ENCODE measurements around the gene ARSK. TPM values are rescaled to one million over a fixed set of nuclear protein-coding genes. Genes with fewer than 3 reads are reported as not detected.

Gene ARSK
- polyA plus RNA-seq, 4 donors: 0.89 to 7.8 (median 2.3) TPM

- DNase-seq (no peak), FAIRE-seq (no peak)
- WGBS, 3 donors: 83 to 91% (median 91%) methylated on average over 4 of the region's 4 CpGs
- Histone ChIP-seq H3K27ac (ENCODE audit: low read depth in 1 of 3, low read length in 2 of 3) (no peak overlapping the region), H3K27me3 (ENCODE audit: control insufficient read depth in 3 of 3, insufficient read depth in 3 of 3, low read length in 3 of 3) (no peaks in the 10 kb centered on the region), H3K4me3 (ENCODE audit: low read depth in 1 of 3, low read length in 3 of 3) (no peak overlapping the region), H3K9me3 (ENCODE audit: control insufficient read depth in 2 of 2, insufficient read depth in 1 of 2, low read depth in 1 of 2, low read length in 1 of 2) (no peaks in the 10 kb centered on the region), H3K36me3 (ENCODE audit: control insufficient read depth in 3 of 3, insufficient read depth in 2 of 3, low read depth in 1 of 3, low read length in 3 of 3) (no peaks in the 10 kb centered on the region), H3K4me1 (ENCODE audit: control insufficient read depth in 3 of 3, insufficient read depth in 2 of 3, low read depth in 1 of 3, low read length in 2 of 3) (no peaks in the 10 kb centered on the region)
Measured at GRCh38 chr5:95565280-95565920, 10.5 kb downstream of the ARSK start.

- Histone ChIP-seq H3K36me3 (ENCODE audit: control insufficient read depth in 3 of 3, insufficient read depth in 2 of 3, low read depth in 1 of 3, low read length in 3 of 3) (peaks cover 0 to 3% (median 0%) of the 10 kb centered on the region in 3 donors), H3K4me3 (ENCODE audit: low read depth in 1 of 3, low read length in 3 of 3) (no peak overlapping the region), H3K27ac (ENCODE audit: low read depth in 1 of 3, low read length in 2 of 3) (no peak overlapping the region), H3K4me1 (ENCODE audit: control insufficient read depth in 3 of 3, insufficient read depth in 2 of 3, low read depth in 1 of 3, low read length in 2 of 3) (no peaks in the 10 kb centered on the region), H3K27me3 (ENCODE audit: control insufficient read depth in 3 of 3, insufficient read depth in 3 of 3, low read length in 3 of 3) (no peaks in the 10 kb centered on the region), H3K9me3 (ENCODE audit: control insufficient read depth in 2 of 2, insufficient read depth in 1 of 2, low read depth in 1 of 2, low read length in 1 of 2) (no peaks in the 10 kb centered on the region)
- WGBS, 3 donors: 86 to 92% (median 91%) methylated on average over 2 of the region's 2 CpGs
- FAIRE-seq (no peak), DNase-seq (no peak)
Measured at GRCh38 chr5:95572016-95572415, 17.1 kb downstream of the ARSK start.

GRCh38 chr5:95581576-95581975, 26.7 kb downstream of the ARSK start:
- DNase-seq (no peak), FAIRE-seq (no peak)
- no peaks in the 10 kb centered on the region for H3K9me3 ChIP-seq (ENCODE audit: control insufficient read depth in 2 of 2, insufficient read depth in 1 of 2, low read depth in 1 of 2, low read length in 1 of 2)
- H3K36me3 ChIP-seq (ENCODE audit: control insufficient read depth in 3 of 3, insufficient read depth in 2 of 3, low read depth in 1 of 3, low read length in 3 of 3): peaks cover 0 to under 1% (median 0%) of the 10 kb centered on the region in 3 donors
- no peaks in the 10 kb centered on the region for H3K4me1 ChIP-seq (ENCODE audit: control insufficient read depth in 3 of 3, insufficient read depth in 2 of 3, low read depth in 1 of 3, low read length in 2 of 3)
- H3K27ac ChIP-seq (ENCODE audit: low read depth in 1 of 3, low read length in 2 of 3): no peak overlapping the region
- no peaks in the 10 kb centered on the region for H3K27me3 ChIP-seq (ENCODE audit: control insufficient read depth in 3 of 3, insufficient read depth in 3 of 3, low read length in 3 of 3)
- H3K4me3 ChIP-seq (ENCODE audit: low read depth in 1 of 3, low read length in 3 of 3): no peak overlapping the region
- 95 to 96% (median 95%) methylated on average over 2 of the region's 2 CpGs for WGBS, 3 donors

- Histone ChIP-seq H3K4me3 (ENCODE audit: low read depth in 1 of 3, low read length in 3 of 3) (no peak overlapping the region), H3K4me1 (ENCODE audit: control insufficient read depth in 3 of 3, insufficient read depth in 2 of 3, low read depth in 1 of 3, low read length in 2 of 3) (no peaks in the 10 kb centered on the region), H3K36me3 (ENCODE audit: control insufficient read depth in 3 of 3, insufficient read depth in 2 of 3, low read depth in 1 of 3, low read length in 3 of 3) (no peaks in the 10 kb centered on the region), H3K27ac (ENCODE audit: low read depth in 1 of 3, low read length in 2 of 3) (no peak overlapping the region), H3K9me3 (ENCODE audit: control insufficient read depth in 2 of 2, insufficient read depth in 1 of 2, low read depth in 1 of 2, low read length in 1 of 2) (no peaks in the 10 kb centered on the region), H3K27me3 (ENCODE audit: control insufficient read depth in 3 of 3, insufficient read depth in 3 of 3, low read length in 3 of 3) (no peaks in the 10 kb centered on the region)
- 91 to 100% (median 93%) methylated on average over 1 of the region's 1 CpG for WGBS, 3 donors
- no peak for DNase-seq
- no peak for FAIRE-seq
Measured at GRCh38 chr5:95583992-95584391, 29.1 kb downstream of the ARSK start.

GRCh38 chr5:95590880-95591279, 36.0 kb downstream of the ARSK start:
- Histone ChIP-seq H3K27me3 (ENCODE audit: control insufficient read depth in 3 of 3, insufficient read depth in 3 of 3, low read length in 3 of 3) (no peaks in the 10 kb centered on the region), H3K27ac (ENCODE audit: low read depth in 1 of 3, low read length in 2 of 3) (no peak overlapping the region), H3K4me3 (ENCODE audit: low read depth in 1 of 3, low read length in 3 of 3) (no peak overlapping the region), H3K36me3 (ENCODE audit: control insufficient read depth in 3 of 3, insufficient read depth in 2 of 3, low read depth in 1 of 3, low read length in 3 of 3) (no peaks in the 10 kb centered on the region), H3K9me3 (ENCODE audit: control insufficient read depth in 2 of 2, insufficient read depth in 1 of 2, low read depth in 1 of 2, low read length in 1 of 2) (no peaks in the 10 kb centered on the region), H3K4me1 (ENCODE audit: control insufficient read depth in 3 of 3, insufficient read depth in 2 of 3, low read depth in 1 of 3, low read length in 2 of 3) (no peaks in the 10 kb centered on the region)
- FAIRE-seq: no peak
- 72 to 93% (median 81%) methylated on average over 1 of the region's 1 CpG for WGBS, 3 donors
- no peak for DNase-seq

GRCh38 chr5:95591490-95591901, 36.6 kb downstream of the ARSK start:
- WGBS, 3 donors: 82 to 92% (median 84%) methylated on average over 5 of the region's 5 CpGs
- Histone ChIP-seq H3K4me1 (ENCODE audit: control insufficient read depth in 3 of 3, insufficient read depth in 2 of 3, low read depth in 1 of 3, low read length in 2 of 3) (no peaks in the 10 kb centered on the region), H3K27me3 (ENCODE audit: control insufficient read depth in 3 of 3, insufficient read depth in 3 of 3, low read length in 3 of 3) (no peaks in the 10 kb centered on the region), H3K9me3 (ENCODE audit: control insufficient read depth in 2 of 2, insufficient read depth in 1 of 2, low read depth in 1 of 2, low read length in 1 of 2) (no peaks in the 10 kb centered on the region), H3K4me3 (ENCODE audit: low read depth in 1 of 3, low read length in 3 of 3) (no peak overlapping the region), H3K36me3 (ENCODE audit: control insufficient read depth in 3 of 3, insufficient read depth in 2 of 3, low read depth in 1 of 3, low read length in 3 of 3) (no peaks in the 10 kb centered on the region), H3K27ac (ENCODE audit: low read depth in 1 of 3, low read length in 2 of 3) (no peak overlapping the region)
- DNase-seq (no peak), FAIRE-seq (no peak)

- Histone ChIP-seq H3K4me1 (ENCODE audit: control insufficient read depth in 3 of 3, insufficient read depth in 2 of 3, low read depth in 1 of 3, low read length in 2 of 3) (no peaks in the 10 kb centered on the region), H3K27me3 (ENCODE audit: control insufficient read depth in 3 of 3, insufficient read depth in 3 of 3, low read length in 3 of 3) (no peaks in the 10 kb centered on the region), H3K9me3 (ENCODE audit: control insufficient read depth in 2 of 2, insufficient read depth in 1 of 2, low read depth in 1 of 2, low read length in 1 of 2) (no peaks in the 10 kb centered on the region), H3K36me3 (ENCODE audit: control insufficient read depth in 3 of 3, insufficient read depth in 2 of 3, low read depth in 1 of 3, low read length in 3 of 3) (no peaks in the 10 kb centered on the region), H3K4me3 (ENCODE audit: low read depth in 1 of 3, low read length in 3 of 3) (no peak overlapping the region), H3K27ac (ENCODE audit: low read depth in 1 of 3, low read length in 2 of 3) (no peak overlapping the region)
- DNase-seq: peak in 1 of 2 donors; percentile 4
- 87 to 95% (median 92%) methylated on average over 3 of the region's 3 CpGs for WGBS, 3 donors
- no peak for FAIRE-seq
Measured at GRCh38 chr5:95595289-95595931, 40.5 kb downstream of the ARSK start.

- Histone ChIP-seq H3K27me3 (ENCODE audit: control insufficient read depth in 3 of 3, insufficient read depth in 3 of 3, low read length in 3 of 3) (no peaks in the 10 kb centered on the region), H3K4me3 (ENCODE audit: low read depth in 1 of 3, low read length in 3 of 3) (no peak overlapping the region), H3K27ac (ENCODE audit: low read depth in 1 of 3, low read length in 2 of 3) (no peak overlapping the region), H3K4me1 (ENCODE audit: control insufficient read depth in 3 of 3, insufficient read depth in 2 of 3, low read depth in 1 of 3, low read length in 2 of 3) (no peaks in the 10 kb centered on the region), H3K36me3 (ENCODE audit: control insufficient read depth in 3 of 3, insufficient read depth in 2 of 3, low read depth in 1 of 3, low read length in 3 of 3) (peaks cover 0 to 3% (median 0%) of the 10 kb centered on the region in 3 donors), H3K9me3 (ENCODE audit: control insufficient read depth in 2 of 2, insufficient read depth in 1 of 2, low read depth in 1 of 2, low read length in 1 of 2) (no peaks in the 10 kb centered on the region)
- DNase-seq: no peak
- WGBS, 3 donors: 90 to 100% (median 95%) methylated on average over 1 of the region's 1 CpG
- FAIRE-seq: no peak
Measured at GRCh38 chr5:95599252-95599651, 44.4 kb downstream of the ARSK start.
